Subcutaneous preadipocyte (primary cell): Measurements from ENCODE around the gene RAB19. TPM values are rescaled to one million over a fixed set of nuclear protein-coding genes. Genes with fewer than 3 reads are reported as not detected.

Source experiments
- small RNA-seq: library from RNA; depleted of rRNA; stranded (forward); fragments of <200 nt; gene quantifications from one replicate; pipeline ENCODE3, GENCODE V24; 2012
- total RNA-seq: library from RNA; depleted of rRNA; stranded (reverse); fragments of >200 nt; gene quantifications from 2 replicates; pipeline ENCODE4 v1.2.3, GENCODE V29; 2012

Gene RAB19
- not detected in 2 replicates for total RNA-seq

DNA sequence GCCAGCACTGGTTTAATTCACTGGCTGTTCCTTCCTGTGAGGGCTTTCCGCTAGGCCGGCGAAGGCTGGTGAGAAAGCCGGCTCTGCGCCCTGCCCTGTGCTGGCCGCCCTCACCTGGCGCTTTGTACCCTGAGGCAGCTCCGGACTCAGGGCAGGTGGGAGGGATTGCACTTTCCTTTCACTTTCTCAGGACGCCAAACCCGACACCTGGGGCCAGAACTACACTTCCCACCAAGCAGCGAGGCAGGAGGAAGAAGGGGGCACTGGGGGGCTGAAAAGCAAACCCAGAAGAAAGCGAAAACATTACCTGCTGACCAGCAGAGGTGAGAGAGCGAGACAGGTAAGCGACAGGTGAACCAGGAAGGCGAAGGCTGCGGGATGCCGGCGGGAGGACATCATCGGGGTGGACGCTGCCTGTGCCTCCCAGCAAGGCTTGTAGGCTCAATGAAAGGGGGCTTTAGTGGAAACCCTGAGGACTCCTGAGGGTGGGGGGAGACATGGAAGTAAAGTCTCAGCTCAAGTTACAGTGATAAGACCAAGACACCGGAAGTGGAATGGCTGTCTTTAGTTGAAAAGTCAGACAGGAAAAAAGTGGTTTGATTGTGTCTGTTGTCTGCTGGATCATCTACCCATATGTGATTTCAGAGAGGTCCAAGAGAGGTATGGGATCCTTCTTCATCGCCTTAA, at the start of gene RAB19:
RAB19 (plus strand) TSS at position 181 of the 687 bp plus-strand sequence. CDS start 3,589 bp downstream, outside the sequence.

GRCh38 chr7:140397784-140398750, 5.8 kb upstream of the RAB19 start, which contains the start of gene SLC37A3:
Gene SLC37A3 (minus strand): TSS chr7:140398530. CDS start chr7:140382526, 16,004 bp downstream.

Small RNA genes within 50 kb of the gene (small RNA-seq; reads per million reads assigned to genes)
- gene RNA5SP247 (not detected), gene RNA5SP248 (65.4 reads per million, percentile 98 among the genes with 10 or more reads in this experiment)

Other genes with a start within 250 kb of the RAB19 start
- gene KDM7A, start 227.1 kb upstream of the RAB19 start, total RNA-seq, result 4.1 and 6.6 TPM in 2 replicates
- gene SLC37A3, start 5.5 kb upstream of the RAB19 start, total RNA-seq, result 52.2 and 58.5 TPM in 2 replicates
- gene MKRN1, start 75.4 kb downstream of the RAB19 start, total RNA-seq, result 46.7 and 49.2 TPM in 2 replicates
- 8.1 and 15.6 TPM in 2 replicates for gene DENND2A, start 236.8 kb downstream of the RAB19 start, total RNA-seq